ENCODE measurements around the gene FBXW12. TPM values are rescaled to one million over a fixed set of nuclear protein-coding genes. Genes with fewer than 3 reads are reported as not detected.
A peak's percentile ranks its signal among the peaks of the same experiment; 100 is the strongest.

FBXW12 gene
- polyA plus RNA-seq, 6 donors from 2014 or later: not detected

GRCh38 chr3:48425281-48425812, 53.3 kb downstream of the FBXW12 start:
- Mint-ChIP-seq H3K27ac (no peak overlapping the region), H3K27me3 (peaks cover 7 to 24% (median 15%) of the 10 kb centered on the region in 3 donors), H3K4me1 (peaks cover 5 to 7% (median 5%) of the 10 kb centered on the region in 3 donors), H3K4me3 (peak overlapping the region in 1 of 8 donors; percentile 39), H3K9me3 (no peaks in the 10 kb centered on the region), H3K36me3 (no peaks in the 10 kb centered on the region)
- no peak for DNase-seq
- ATAC-seq (ENCODE audit: low read depth in 2 of 2): no peak

GRCh38 chr3:48426401-48426909, 54.4 kb downstream of the FBXW12 start:
- Mint-ChIP-seq H3K27me3 (peaks cover 7 to 24% (median 21%) of the 10 kb centered on the region in 3 donors), H3K36me3 (no peaks in the 10 kb centered on the region), H3K9me3 (no peaks in the 10 kb centered on the region), H3K27ac (no peak overlapping the region), H3K4me3 (peak overlapping the region in 2 of 8 donors; percentile 29 to 66), H3K4me1 (peaks cover 10 to 18% (median 12%) of the 10 kb centered on the region in 3 donors)
- no peak for DNase-seq
- no peak for ATAC-seq (ENCODE audit: low read depth in 2 of 2)

GRCh38 chr3:48426944-48427629, 55.1 kb downstream of the FBXW12 start:
- peak overlapping the region in 3 of 8 donors; percentile 19 to 66 (median 44) for H3K4me3 Mint-ChIP-seq
- H3K27ac Mint-ChIP-seq: no peak overlapping the region
- no peaks in the 10 kb centered on the region for H3K36me3 Mint-ChIP-seq
- H3K27me3 Mint-ChIP-seq: peaks cover 7 to 24% (median 21%) of the 10 kb centered on the region in 3 donors
- no peaks in the 10 kb centered on the region for H3K9me3 Mint-ChIP-seq
- H3K4me1 Mint-ChIP-seq: peaks cover 10 to 22% (median 12%) of the 10 kb centered on the region in 3 donors
- DNase-seq (no peak), ATAC-seq (ENCODE audit: low read depth in 2 of 2) (no peak)

- H3K27me3 Mint-ChIP-seq: peaks cover 7 to 24% (median 21%) of the 10 kb centered on the region in 3 donors
- peak overlapping the region in 2 of 6 donors; percentile 47 to 59 for H3K27ac Mint-ChIP-seq
- DNase-seq (no peak), ATAC-seq (ENCODE audit: low read depth in 2 of 2) (no peak)
- H3K36me3 Mint-ChIP-seq: no peaks in the 10 kb centered on the region
- H3K4me1 Mint-ChIP-seq: peaks cover 10 to 22% (median 12%) of the 10 kb centered on the region in 3 donors
- peak overlapping the region in 6 of 8 donors; percentile 19 to 89 (median 78) for H3K4me3 Mint-ChIP-seq
- H3K9me3 Mint-ChIP-seq: no peaks in the 10 kb centered on the region
Observed at GRCh38 chr3:48427630-48427962, 55.6 kb downstream of the FBXW12 start.

GRCh38 chr3:48428088-48428571, 56.1 kb downstream of the FBXW12 start:
- H3K36me3 Mint-ChIP-seq: no peaks in the 10 kb centered on the region
- ATAC-seq (ENCODE audit: low read depth in 2 of 2) (no peak), DNase-seq (no peak)
- H3K4me1 Mint-ChIP-seq: peaks cover 10 to 22% (median 12%) of the 10 kb centered on the region in 3 donors
- H3K4me3 Mint-ChIP-seq: peak overlapping the region; percentile 43 to 92 (median 78)
- H3K9me3 Mint-ChIP-seq: no peaks in the 10 kb centered on the region
- peak overlapping the region in 3 of 6 donors; percentile 22 to 64 (median 59) for H3K27ac Mint-ChIP-seq
- H3K27me3 Mint-ChIP-seq: peaks cover 7 to 24% (median 21%) of the 10 kb centered on the region in 3 donors

- peak overlapping the region; percentile 43 to 92 (median 78) for H3K4me3 Mint-ChIP-seq
- H3K27ac Mint-ChIP-seq: peak overlapping the region in 1 of 6 donors; percentile 22
- no peaks in the 10 kb centered on the region for H3K36me3 Mint-ChIP-seq
- no peaks in the 10 kb centered on the region for H3K9me3 Mint-ChIP-seq
- DNase-seq (no peak), ATAC-seq (ENCODE audit: low read depth in 2 of 2) (peak in 1 of 2 donors; percentile 58)
- H3K4me1 Mint-ChIP-seq: peaks cover 10 to 22% (median 12%) of the 10 kb centered on the region in 3 donors
- H3K27me3 Mint-ChIP-seq: peaks cover 7 to 24% (median 21%) of the 10 kb centered on the region in 3 donors
Observed at GRCh38 chr3:48428572-48429316, 56.7 kb downstream of the FBXW12 start.

- DNase-seq: peak; percentile 59
- H3K9me3 Mint-ChIP-seq: no peaks in the 10 kb centered on the region
- H3K4me3 Mint-ChIP-seq: peak overlapping the region; percentile 79 to 92 (median 86)
- peaks cover 10 to 22% (median 12%) of the 10 kb centered on the region in 3 donors for H3K4me1 Mint-ChIP-seq
- peak overlapping the region in 2 of 6 donors; percentile 73 to 82 for H3K27ac Mint-ChIP-seq
- H3K36me3 Mint-ChIP-seq: no peaks in the 10 kb centered on the region
- peaks cover 7 to 24% (median 21%) of the 10 kb centered on the region in 3 donors for H3K27me3 Mint-ChIP-seq
- peak; percentile 67 to 70 for ATAC-seq (ENCODE audit: low read depth in 2 of 2)
Observed at GRCh38 chr3:48429317-48429959, 57.4 kb downstream of the FBXW12 start.

- H3K4me1 Mint-ChIP-seq: peaks cover 10 to 22% (median 12%) of the 10 kb centered on the region in 3 donors
- H3K36me3 Mint-ChIP-seq: no peaks in the 10 kb centered on the region
- H3K27me3 Mint-ChIP-seq: peaks cover 7 to 24% (median 21%) of the 10 kb centered on the region in 3 donors
- H3K27ac Mint-ChIP-seq: peak within 1 kb of the TSS in 4 of 6 donors; percentile 27 to 82 (median 67)
- peak in 1 of 2 donors; percentile 17 for ATAC-seq (ENCODE audit: low read depth in 2 of 2)
- peak within 1 kb of the TSS; percentile 79 to 92 (median 86) for H3K4me3 Mint-ChIP-seq
- no peaks in the 10 kb centered on the region for H3K9me3 Mint-ChIP-seq
- no peak for DNase-seq
Observed at GRCh38 chr3:48429960-48430707, 58.1 kb downstream of the FBXW12 start, which contains the start of gene PLXNB1. Gene PLXNB1 (minus strand): TSS chr3:48430086. CDS start chr3:48424611, 5,475 bp downstream.

- peak overlapping the region in 4 of 6 donors; percentile 14 to 61 (median 43) for H3K27ac Mint-ChIP-seq
- H3K36me3 Mint-ChIP-seq: no peaks in the 10 kb centered on the region
- peaks cover 10 to 22% (median 12%) of the 10 kb centered on the region in 3 donors for H3K4me1 Mint-ChIP-seq
- H3K9me3 Mint-ChIP-seq: no peaks in the 10 kb centered on the region
- peaks cover 7 to 24% (median 21%) of the 10 kb centered on the region in 3 donors for H3K27me3 Mint-ChIP-seq
- peak overlapping the region; percentile 79 to 92 (median 86) for H3K4me3 Mint-ChIP-seq
- DNase-seq (no peak), ATAC-seq (ENCODE audit: low read depth in 2 of 2) (no peak)
Observed at GRCh38 chr3:48430708-48431101, 58.7 kb downstream of the FBXW12 start.

- no peak for DNase-seq
- peak overlapping the region in 1 of 6 donors; percentile 14 for H3K27ac Mint-ChIP-seq
- H3K4me1 Mint-ChIP-seq: peaks cover 10 to 22% (median 12%) of the 10 kb centered on the region in 3 donors
- ATAC-seq (ENCODE audit: low read depth in 2 of 2): no peak
- peaks cover 7 to 24% (median 21%) of the 10 kb centered on the region in 3 donors for H3K27me3 Mint-ChIP-seq
- H3K36me3 Mint-ChIP-seq: no peaks in the 10 kb centered on the region
- no peaks in the 10 kb centered on the region for H3K9me3 Mint-ChIP-seq
- peak overlapping the region in 6 of 8 donors; percentile 22 to 92 (median 85) for H3K4me3 Mint-ChIP-seq
Observed at GRCh38 chr3:48431224-48432029, 59.4 kb downstream of the FBXW12 start.
